HG03378 (cell line): ENCODE data around the gene SETD1A.

Source experiments
- ATAC-seq: cut with Tn5 transposase; IDR thresholded peaks from one replicate; pipeline ENCODE4 v1.9.1; 2021; ENCODE audit warnings: mild to moderate bottlenecking, moderate library complexity; ENCODE audit not compliant: unreplicated experiment

SETD1A gene

GRCh38 chr16:30957456-30958174 is at the start of gene SETD1A:
Gene SETD1A, plus strand, starts transcription at chr16:30957754. Its CDS starts 978 bp downstream, at chr16:30958732.
- peak; percentile 53 for ATAC-seq

DNA sequence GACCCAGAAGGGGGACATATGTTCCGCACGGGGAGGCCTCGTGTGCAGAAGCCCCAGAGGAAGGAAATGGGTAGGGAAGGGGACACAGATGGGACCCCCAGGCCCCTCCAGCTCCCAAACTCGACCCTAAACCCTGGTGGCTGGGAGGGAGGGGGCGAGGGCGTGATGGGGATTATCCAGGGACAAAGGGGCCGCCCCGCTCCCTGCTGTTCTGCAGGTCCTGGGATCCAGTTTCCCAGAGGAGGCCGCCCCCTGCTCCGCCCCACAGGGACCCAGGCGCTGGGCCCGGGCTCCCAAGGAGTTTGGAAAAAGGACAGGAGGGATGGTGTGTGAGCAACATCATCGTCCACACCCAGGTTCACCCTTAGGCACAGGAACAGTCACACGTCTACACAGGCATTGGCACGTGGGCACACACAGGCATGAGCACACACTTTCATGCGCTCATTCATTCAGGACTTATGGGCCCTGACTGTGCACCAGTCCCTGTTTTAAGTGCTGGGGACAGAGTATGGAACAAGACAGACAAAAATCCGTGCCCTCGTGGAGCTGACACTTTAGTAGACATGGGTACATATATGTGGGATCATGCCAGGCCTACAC is 47.0 kb upstream of the SETD1A start:
- no peak for ATAC-seq

GRCh38 chr16:30912794-30913412 is 44.7 kb upstream of the SETD1A start:
- no peak for ATAC-seq

- ATAC-seq, result no peak
Observed at GRCh38 chr16:30914830-30915229, 42.7 kb upstream of the SETD1A start.

GRCh38 chr16:30918614-30919013 is 38.9 kb upstream of the SETD1A start:
- no peak for ATAC-seq

DNA sequence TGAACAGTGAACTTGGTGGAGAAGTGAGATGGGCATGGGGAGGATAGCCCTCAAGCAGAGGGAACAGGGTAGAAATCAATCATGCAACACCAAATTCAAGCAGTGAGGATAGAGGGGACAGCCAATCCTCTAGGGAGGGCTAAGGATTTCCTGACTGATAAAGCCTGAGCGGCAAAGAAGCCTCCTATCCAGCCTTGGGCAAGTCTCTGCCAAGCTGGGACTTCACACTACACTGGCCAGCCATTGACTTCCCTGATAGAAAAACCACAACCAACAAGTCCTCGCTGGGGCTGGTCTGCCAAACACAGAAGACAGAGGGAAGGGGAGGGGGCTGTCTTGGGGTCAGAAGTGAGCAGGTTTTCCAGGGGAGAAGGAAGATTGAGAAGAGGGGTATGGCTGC is 36.7 kb upstream of the SETD1A start:
- no peak for ATAC-seq

DNA sequence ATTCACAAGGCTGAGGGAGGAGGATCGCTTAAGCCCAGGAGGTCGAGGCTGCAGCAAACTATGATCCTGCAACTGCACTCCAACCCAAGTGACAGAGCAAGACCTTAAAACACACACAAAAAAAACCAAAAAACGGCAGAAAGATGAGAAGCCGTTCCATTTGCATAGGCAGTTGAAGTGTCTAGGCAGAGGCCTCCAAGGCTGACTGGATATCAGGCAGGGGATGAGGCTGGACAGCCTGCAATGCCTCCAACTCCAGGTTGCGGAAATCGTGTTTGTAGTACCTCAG is 36.2 kb upstream of the SETD1A start:
- no peak for ATAC-seq

GRCh38 chr16:30921748-30922419 is 35.7 kb upstream of the SETD1A start:
- ATAC-seq, result no peak

DNA sequence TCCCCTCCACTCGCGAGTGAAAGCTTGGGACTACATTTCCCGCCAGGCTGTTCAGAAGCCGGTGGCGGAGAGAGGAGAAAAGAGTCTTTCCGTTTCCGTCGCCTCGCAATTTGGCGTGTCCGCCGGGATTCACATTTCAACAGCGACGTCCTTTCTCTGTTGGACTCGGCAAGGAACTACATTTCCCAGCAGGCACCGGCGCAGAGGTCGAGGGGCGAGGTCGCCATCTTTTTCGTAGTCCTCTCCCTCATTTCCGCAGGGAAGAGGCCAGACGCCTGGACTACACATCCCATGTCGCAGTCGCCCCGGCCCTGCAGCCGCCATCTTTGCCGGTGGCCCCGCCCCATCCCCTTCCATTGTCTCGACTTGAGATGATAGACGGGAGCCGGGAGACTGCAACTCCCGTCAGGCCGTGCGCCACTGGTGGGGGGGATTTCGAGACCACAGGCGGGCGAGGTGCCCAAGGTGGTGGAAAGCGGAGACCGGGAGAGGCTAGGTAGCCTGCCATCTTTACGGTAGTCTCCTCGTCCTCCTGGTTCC is 35.1 kb upstream of the SETD1A start:
- ATAC-seq, result peak; percentile 77

GRCh38 chr16:30922960-30923535 is 34.5 kb upstream of the SETD1A start:
- ATAC-seq, result peak; percentile 64

- no peak for ATAC-seq
Observed at GRCh38 chr16:30923554-30924075, 33.9 kb upstream of the SETD1A start, which contains the start of gene FBXL19. Gene FBXL19, plus strand, starts transcription at chr16:30923572. Its CDS starts 2,183 bp downstream, at chr16:30925755.

GRCh38 chr16:30924076-30924912 is 33.3 kb upstream of the SETD1A start:
- ATAC-seq, result no peak

- ATAC-seq, result no peak
Observed at GRCh38 chr16:30924913-30925631, 32.5 kb upstream of the SETD1A start.

GRCh38 chr16:30925632-30925987 is 31.9 kb upstream of the SETD1A start:
- ATAC-seq, result no peak

DNA sequence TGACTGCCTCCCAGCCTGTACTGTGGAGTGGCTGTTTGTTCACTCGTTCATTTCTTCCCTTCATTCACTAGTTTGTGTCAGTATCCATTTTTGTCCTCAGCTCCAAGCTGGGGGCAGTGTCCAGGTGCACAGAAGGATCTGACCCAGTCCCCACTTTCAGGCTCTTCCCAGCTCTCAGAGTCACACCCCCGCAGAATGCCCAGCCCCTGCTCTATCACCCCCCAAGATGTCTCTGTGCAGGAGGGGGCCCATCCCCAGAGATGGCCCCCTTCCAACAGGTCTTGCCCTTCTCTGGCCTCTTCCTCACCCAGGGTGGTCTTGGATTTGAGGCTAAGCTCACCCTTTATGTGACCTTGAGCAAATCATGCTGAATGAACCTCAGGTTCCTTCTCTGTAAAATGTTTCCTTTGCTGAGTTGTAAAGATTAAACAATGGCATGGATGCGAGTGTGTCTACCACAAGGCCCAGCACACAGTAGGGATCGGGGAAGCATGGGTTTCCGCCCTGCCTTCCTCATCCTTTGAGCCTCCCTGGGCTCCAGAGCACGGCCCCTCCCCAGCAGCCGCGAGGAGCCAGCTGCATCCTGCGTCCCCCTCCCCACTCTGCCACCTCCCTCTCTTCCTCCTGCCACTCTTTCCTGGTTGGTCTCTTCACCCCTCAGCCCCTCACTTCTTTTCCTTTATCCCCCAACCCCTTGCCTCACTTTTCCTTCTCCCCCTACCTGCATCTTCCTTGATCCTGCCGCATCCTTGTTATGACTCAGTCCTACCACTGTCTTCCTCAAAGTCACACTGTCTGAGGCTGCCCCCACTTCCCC is 31.4 kb upstream of the SETD1A start:
- no peak for ATAC-seq

DNA sequence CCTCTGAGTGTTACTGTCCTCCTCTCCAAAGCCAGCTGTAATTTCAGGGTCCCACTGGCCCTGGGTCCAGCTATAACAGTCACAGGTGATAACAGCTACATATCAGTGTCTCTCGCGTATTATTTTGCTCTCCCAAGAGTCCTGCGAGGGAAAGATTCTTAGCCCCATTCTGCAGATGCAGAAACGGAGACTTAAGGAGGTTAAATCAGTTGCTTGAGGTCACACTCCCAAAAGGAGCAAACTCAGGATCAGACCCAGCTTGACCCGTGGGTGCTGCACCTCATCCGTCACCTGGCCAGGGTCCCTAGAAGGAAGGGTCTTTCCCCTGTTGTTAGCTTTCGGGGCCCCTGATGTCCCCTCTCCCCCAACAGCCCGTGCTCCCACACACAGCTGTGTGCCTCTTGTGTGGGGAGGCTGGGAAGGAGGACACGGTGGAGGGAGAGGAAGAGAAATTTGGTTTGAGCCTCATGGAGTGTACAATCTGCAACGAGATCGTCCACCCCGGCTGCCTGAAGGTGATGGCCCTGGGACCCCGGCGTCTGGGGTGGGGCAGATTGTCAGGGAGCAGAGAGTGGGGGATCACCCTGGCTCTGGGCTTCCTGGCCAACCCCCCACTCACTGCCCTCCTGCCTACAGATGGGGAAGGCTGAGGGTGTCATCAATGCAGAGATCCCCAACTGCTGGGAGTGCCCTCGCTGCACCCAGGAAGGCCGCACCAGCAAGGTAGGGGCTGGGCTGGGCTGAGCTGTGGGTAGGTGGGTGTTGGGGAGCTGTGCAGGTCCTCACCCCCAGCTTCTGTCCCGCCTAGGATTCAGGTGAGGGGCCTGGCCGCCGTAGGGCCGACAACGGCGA is 30.4 kb upstream of the SETD1A start:
- ATAC-seq, result no peak

GRCh38 chr16:30927789-30928378 is 29.7 kb upstream of the SETD1A start:
- no peak for ATAC-seq
